ENCODE data around the gene APOBEC3F.

APOBEC3F gene

DNA sequence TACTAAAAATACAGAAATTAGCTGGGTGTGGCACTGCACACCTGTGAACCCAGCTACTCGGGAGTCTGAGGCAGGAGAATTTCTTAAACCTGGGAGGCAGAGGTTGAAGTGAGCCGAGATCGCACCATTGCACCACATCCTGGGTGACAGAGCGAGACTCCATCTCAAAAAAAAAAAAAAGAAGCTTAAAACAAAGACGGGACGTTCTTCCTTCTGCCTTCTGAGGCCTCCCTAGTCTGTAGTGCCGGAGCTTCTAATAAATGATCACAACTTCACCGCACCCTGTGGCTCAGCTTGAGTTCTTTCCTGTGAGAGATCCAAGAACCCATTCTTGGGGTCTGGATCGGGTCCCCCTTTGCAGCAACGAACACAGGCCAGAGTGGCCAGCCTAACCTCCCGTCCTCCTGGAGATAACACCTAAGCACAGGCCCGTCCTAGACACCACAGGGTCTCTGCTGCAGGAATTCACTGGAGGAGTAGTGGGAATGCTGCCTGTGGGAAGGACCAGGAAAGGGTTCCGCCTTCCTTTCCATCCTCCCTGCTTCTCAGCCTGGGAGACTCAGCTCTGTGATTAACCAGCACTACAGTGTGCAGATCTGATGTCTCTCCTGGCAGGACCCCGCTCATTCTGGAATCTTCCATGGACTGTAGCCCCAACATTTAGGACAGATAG lies 54.2 kb downstream of the APOBEC3F start:
- DNase-seq (ENCODE audit: low read depth) = no peak

DNA sequence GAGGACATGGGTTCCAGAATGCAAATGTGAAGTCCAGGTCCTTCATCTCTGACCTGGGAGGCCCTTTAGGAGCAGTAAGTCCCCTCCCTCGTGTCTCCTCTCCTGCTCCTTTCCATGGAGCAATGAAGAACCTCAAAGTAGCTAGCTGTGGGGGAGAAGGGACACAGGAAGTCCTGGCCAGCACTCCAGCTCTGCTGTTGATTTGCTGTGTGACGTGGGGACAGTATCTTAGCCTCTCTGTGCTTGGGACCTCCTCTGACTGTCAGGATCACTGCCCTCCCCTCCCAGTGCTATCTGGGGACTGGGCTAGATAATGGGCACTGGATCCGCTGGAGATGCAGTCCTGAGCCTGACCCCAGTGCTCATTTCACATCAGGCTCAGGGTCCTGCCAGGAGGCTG lies 55.3 kb downstream of the APOBEC3F start:
- DNase-seq (ENCODE audit: low read depth) = no peak

DNA sequence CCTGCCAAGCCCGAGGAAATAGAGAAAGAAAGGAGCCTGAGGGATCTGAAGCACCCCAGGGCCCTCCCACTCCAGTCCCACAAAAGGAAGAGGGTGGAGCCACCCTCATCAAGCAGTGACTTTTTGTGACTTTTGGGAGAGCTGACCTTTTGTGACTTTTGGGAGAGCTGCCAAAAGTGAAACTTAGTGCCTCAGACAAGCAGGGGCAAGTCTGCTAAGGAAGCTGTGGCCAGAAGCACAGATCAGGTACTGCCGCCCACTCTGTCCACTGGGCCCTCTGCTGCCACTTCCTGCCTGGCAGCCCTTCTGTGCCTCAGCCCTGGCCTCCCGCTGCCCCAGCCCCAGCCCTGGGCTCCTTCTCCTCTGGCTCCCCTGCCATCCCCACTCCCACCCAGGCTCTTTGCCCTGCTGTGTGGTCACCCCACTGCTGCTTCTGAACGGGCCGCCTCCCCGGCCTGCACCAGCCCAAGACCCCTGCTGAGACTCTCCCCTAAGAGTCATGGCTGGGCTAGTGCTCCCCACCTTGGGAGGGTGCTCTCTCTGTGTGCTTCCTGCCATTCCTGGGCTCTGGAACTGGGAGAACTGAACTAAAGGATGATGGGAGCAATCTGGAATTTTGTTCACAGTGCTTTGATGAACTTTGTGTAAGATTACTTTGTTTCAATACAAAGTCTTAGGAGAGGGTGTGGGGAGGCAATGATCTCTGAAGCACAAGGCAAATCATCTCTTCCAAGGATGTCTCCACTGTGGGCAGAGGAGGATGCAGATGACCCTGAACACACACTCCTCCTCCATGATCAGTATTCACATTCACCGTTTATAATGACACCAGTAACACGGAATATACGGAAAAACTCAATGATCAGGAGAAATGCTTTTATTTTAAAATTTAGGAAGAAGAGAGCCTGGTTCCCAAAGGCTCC lies 56.7 kb downstream of the APOBEC3F start, which contains the start of gene APOBEC3H:
TSS of gene APOBEC3H (plus strand) at position 147 of the 923 bp plus-strand sequence. CDS start 3,035 bp downstream, outside the sequence.
- DNase-seq (ENCODE audit: low read depth) = no peak

DNA sequence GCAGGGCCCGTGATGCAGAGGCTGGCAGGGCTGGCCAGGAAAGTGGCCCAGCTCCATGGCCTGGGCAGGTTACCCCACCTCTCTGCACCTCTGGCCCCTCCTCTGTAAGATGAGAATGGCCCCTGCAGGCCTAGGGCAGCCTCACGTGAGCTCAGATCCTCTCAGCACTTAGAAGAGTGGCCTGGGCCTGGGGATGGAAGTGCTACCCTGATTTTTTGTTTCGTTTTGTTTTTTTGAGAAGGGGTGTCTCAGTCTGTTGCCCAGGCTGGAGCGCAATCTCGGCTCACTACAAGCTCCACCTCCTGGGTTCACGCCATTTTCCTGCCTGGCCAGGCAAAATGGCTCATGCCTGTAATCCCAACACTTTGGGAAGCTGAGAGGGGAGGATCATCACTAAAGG lies 57.4 kb downstream of the APOBEC3F start:
- DNase-seq (ENCODE audit: low read depth) = no peak

DNA sequence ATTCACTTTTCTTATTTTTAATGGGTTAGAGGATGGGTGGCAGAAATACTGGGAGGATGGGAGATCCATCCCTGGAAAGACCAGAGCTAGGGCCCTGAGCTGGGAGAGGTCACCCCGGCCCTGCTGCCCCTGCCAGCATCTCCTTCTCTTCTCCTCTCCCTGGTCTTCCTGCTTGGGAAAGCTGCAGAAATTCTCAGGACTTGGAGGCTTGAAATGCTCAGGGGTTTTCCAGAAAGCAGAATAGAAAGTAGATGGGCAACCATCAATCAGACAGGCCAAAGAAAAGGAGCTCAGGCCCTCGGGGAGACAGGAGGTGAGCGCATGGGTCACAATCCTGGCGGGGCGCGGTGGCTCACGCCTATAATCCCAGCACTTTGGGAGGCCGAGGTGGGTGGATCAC lies 57.9 kb downstream of the APOBEC3F start:
- DNase-seq (ENCODE audit: low read depth) = no peak

DNA sequence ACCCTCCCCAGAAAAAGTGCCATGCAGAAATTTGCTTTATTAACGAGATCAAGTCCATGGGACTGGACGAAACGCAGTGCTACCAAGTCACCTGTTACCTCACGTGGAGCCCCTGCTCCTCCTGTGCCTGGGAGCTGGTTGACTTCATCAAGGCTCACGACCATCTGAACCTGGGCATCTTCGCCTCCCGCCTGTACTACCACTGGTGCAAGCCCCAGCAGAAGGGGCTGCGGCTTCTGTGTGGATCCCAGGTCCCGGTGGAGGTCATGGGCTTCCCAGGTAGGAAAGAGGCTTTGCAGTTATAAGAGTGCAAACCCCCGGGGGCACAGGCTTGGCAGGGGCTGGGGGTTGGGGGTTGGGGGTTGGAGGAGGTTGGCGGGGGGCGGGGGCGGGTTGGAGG lies 60.6 kb downstream of the APOBEC3F start:
- DNase-seq (ENCODE audit: low read depth) = no peak

DNA sequence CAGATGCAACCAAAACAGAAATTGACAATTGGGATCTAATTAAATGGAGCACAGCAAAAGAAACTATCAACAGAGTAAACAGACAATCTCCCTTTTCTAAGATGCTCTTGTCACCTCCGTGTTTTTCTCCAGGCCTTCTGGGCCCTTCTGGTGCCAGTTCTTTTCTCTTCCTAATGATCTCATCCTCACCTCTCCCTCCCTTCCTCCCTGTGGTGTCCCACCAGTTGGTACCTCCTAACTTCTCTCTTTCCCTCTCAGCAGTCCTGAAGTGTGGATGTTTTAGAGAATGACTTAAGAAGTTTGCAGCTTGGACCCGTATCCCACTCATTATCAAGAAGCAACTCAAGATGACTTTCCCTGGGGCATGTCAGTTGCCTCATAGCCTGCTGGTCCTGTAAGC lies 62.8 kb downstream of the APOBEC3F start:
- no peak for DNase-seq (ENCODE audit: low read depth)
